Measurements from ENCODE around the gene UBA5.

GRCh38 chr3:132652640-132653270 lies 7.4 kb upstream of the UBA5 start:
- TF ChIP-seq CTCF (IDR thresholded peaks at IDR 0.05; ENCODE audit: low read depth, low read length, missing input control) (no peak), TAF1 (conservative IDR thresholded peaks at IDR 0.05) (no peak), SP1 (IDR thresholded peaks at IDR 0.05) (no peak)
- TF ChIP-seq, protein P1, sequence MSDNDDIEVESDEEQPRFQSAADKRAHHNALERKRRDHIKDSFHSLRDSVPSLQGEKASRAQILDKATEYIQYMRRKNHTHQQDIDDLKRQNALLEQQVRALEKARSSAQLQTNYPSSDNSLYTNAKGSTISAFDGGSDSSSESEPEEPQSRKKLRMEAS (IDR thresholded peaks at IDR 0.05) = no peak

Measured in liver (tissue), 3 donors.